KMS-11 (cell line): Measurements from ENCODE around the gene CUL2.
"Not testable (repeated sequence)": the region's sequence is repeated elsewhere in the genome, so short reads cannot be mapped to it uniquely, and the experiment has no call there.

Experiments
- H2AFZ ChIP-seq: fragments of 200-600 bp; sonication (generic); 2 replicates; pipeline ENCODE4 v1.6.1; 2016; ENCODE audit warnings: antibody characterized with exemption, mixed run types, low read depth
- H3K27ac ChIP-seq: fragments of 200-600 bp; sonication (generic); 2 replicates; pipeline ENCODE4 v1.6.1; 2016; ENCODE audit warnings: mild to moderate bottlenecking, mixed run types
- H3K27me3 ChIP-seq: fragments of 200-600 bp; sonication (generic); 2 replicates; pipeline ENCODE4 v1.6.1; 2017; ENCODE audit warnings: mild to moderate bottlenecking, low read depth, mixed run types, moderate library complexity; ENCODE audit not compliant: insufficient read depth
- H3K36me3 ChIP-seq: fragments of 200-600 bp; sonication (generic); 2 replicates; pipeline ENCODE4 v1.6.1; 2017; ENCODE audit warnings: mild to moderate bottlenecking, mixed run types; ENCODE audit not compliant: insufficient read depth
- H3K4me1 ChIP-seq: fragments of 200-600 bp; sonication (generic); 2 replicates; pipeline ENCODE4 v1.6.1; 2016; ENCODE audit warnings: mild to moderate bottlenecking, low read depth, mixed run types; ENCODE audit not compliant: poor library complexity, severe bottlenecking
- H3K4me2 ChIP-seq: fragments of 200-600 bp; sonication (generic); 2 replicates; pipeline ENCODE4 v1.7.0; 2016; ENCODE audit warnings: mild to moderate bottlenecking, mixed run types
- H3K4me3 ChIP-seq: fragments of 200-600 bp; sonication (generic); IDR thresholded peaks from 2 replicates; pipeline ENCODE4 v1.6.1; 2017; ENCODE audit warnings: low read depth, low read length, mixed read lengths; ENCODE audit not compliant: insufficient read depth
- H3K79me2 ChIP-seq: fragments of 200-600 bp; sonication (generic); 2 replicates; pipeline ENCODE4 v1.6.1; 2016; ENCODE audit warnings: low read depth, mixed run types; ENCODE audit not compliant: insufficient read depth
- H3K9ac ChIP-seq: fragments of 200-600 bp; sonication (generic); 2 replicates; pipeline ENCODE4 v1.6.1; 2016; ENCODE audit warnings: mild to moderate bottlenecking, mixed run types
- H4K20me1 ChIP-seq: fragments of 200-600 bp; sonication (generic); 2 replicates; pipeline ENCODE4 v1.6.1; 2016; ENCODE audit warnings: mild to moderate bottlenecking, mixed run types; ENCODE audit not compliant: insufficient read depth
- TF ChIP-seq, protein P1 (sequence below): fragments of 200-600 bp; sonication (generic); conservative IDR thresholded peaks from 2 replicates; pipeline ENCODE4 v1.6.1; 2017; ENCODE audit warnings: low read depth, mild to moderate bottlenecking, antibody characterized with exemption, low read length, moderate library complexity, mixed read lengths

The CUL2 gene

GRCh38 chr10:35091994-35092790 lies 2.1 kb upstream of the CUL2 start:
- Histone ChIP-seq H3K27ac (no peak overlapping the region), H3K4me2 (no peak overlapping the region), H3K36me3 (no peaks in the 10 kb centered on the region), H3K27me3 (no peaks in the 10 kb centered on the region), H2AFZ (no peak overlapping the region), H3K9ac (no peak overlapping the region), H3K79me2 (peaks cover 32% of the 10 kb centered on the region), H3K4me3 (no peak overlapping the region), H3K4me1 (peaks cover 28% of the 10 kb centered on the region), H4K20me1 (0 out of 2 replicates have a peak, but pooled peaks cover 5% of the 10 kb centered on the region)
- TF ChIP-seq, protein P1, sequence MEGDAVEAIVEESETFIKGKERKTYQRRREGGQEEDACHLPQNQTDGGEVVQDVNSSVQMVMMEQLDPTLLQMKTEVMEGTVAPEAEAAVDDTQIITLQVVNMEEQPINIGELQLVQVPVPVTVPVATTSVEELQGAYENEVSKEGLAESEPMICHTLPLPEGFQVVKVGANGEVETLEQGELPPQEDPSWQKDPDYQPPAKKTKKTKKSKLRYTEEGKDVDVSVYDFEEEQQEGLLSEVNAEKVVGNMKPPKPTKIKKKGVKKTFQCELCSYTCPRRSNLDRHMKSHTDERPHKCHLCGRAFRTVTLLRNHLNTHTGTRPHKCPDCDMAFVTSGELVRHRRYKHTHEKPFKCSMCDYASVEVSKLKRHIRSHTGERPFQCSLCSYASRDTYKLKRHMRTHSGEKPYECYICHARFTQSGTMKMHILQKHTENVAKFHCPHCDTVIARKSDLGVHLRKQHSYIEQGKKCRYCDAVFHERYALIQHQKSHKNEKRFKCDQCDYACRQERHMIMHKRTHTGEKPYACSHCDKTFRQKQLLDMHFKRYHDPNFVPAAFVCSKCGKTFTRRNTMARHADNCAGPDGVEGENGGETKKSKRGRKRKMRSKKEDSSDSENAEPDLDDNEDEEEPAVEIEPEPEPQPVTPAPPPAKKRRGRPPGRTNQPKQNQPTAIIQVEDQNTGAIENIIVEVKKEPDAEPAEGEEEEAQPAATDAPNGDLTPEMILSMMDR = no peak

DNA sequence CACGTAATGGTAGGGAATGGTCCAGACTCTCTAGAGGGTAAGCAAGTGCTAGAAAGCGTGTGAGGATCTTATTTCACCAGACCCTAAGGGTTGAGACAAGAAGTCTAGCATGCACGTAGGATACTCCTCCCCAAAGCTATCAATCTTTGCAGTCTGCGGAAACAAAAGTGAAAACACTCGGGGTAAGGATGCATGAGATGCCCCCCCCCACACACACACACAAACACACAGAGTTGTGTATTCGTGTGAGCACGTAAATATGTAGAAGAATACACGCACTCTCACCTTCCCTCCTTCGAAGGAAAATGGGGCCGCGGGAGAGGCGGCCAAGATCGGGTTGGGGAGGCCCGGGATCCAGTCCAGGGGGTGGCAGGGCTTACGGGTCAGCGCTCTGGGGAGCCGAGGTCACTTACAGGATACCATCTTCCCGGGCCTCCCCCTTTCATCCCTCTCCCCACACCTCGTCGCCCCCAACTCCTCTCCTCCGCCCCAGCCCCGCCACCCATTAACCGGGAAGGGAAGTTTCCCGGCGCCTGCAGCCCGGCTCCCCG lies 455 bp downstream of the CUL2 start:
- Histone ChIP-seq H3K36me3 (no peaks in the 10 kb centered on the region), H3K4me2 (peak overlapping the region; percentile 91), H3K9ac (peak overlapping the region; percentile 91), H4K20me1 (0 out of 2 replicates have a peak, but pooled peaks cover 5% of the 10 kb centered on the region), H3K27me3 (no peaks in the 10 kb centered on the region), H3K4me1 (peaks cover 36% of the 10 kb centered on the region), H3K27ac (peak overlapping the region; percentile 78), H3K79me2 (peaks cover 57% of the 10 kb centered on the region), H2AFZ (peak overlapping the region; percentile 96), H3K4me3 (no peak overlapping the region)
- TF ChIP-seq, protein P1 = no peak

DNA sequence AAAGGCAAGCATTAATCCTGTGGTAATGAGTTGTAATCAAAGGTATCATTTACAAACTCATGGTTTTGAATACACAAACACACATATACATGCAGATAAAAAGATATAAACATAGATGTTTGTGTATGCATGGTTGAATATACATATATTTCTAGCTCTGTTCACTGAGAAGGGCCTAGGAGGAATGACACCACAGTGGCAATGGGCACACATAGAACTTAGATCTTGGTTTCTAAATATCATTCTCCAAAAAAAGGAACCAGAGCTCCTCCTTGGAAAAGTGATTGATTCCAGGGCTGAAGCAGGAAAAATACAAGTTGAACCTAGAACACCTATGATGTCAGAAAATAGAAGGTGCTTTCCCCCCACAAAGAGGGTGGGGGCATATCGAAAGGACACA lies 6.9 kb downstream of the CUL2 start:
- no peak overlapping the region for H3K4me3 ChIP-seq
- no peak overlapping the region for H3K9ac ChIP-seq
- H3K4me2 ChIP-seq = no peak overlapping the region
- no peak overlapping the region for H2AFZ ChIP-seq
- H4K20me1 ChIP-seq = peaks cover 13% of the 10 kb centered on the region; the same call in 1 of the 2 replicates
- no peaks in the 10 kb centered on the region for H3K36me3 ChIP-seq
- TF ChIP-seq, protein P1 = no peak
- no peaks in the 10 kb centered on the region for H3K27me3 ChIP-seq
- peaks cover 17% of the 10 kb centered on the region for H3K4me1 ChIP-seq
- no peak overlapping the region for H3K27ac ChIP-seq
- peaks cover 84% of the 10 kb centered on the region for H3K79me2 ChIP-seq

- not testable (repeated sequence) for H3K4me3 ChIP-seq, H3K4me2 ChIP-seq, H3K27ac ChIP-seq, H4K20me1 ChIP-seq, H3K9ac ChIP-seq, H3K4me1 ChIP-seq, H3K36me3 ChIP-seq, H3K27me3 ChIP-seq, H2AFZ ChIP-seq
- H3K79me2 ChIP-seq = peaks cover 68% of the 10 kb centered on the region
These were observed 9.9 kb downstream of the CUL2 start for GRCh38 chr10:35080261-35080660.

GRCh38 chr10:35079763-35080162 lies 10.4 kb downstream of the CUL2 start:
- Histone ChIP-seq H2AFZ (no peak overlapping the region), H3K27me3 (no peaks in the 10 kb centered on the region), H4K20me1 (peaks cover 8% of the 10 kb centered on the region; the same call in 1 of the 2 replicates), H3K9ac (no peak overlapping the region), H3K4me3 (no peak overlapping the region), H3K27ac (no peak overlapping the region), H3K36me3 (no peaks in the 10 kb centered on the region), H3K79me2 (peaks cover 68% of the 10 kb centered on the region), H3K4me1 (no peaks in the 10 kb centered on the region), H3K4me2 (no peak overlapping the region)
- TF ChIP-seq, protein P1 = no peak
